Measurements from ENCODE around the gene ACSL1. TPM values are rescaled to one million over a fixed set of nuclear protein-coding genes. Genes with fewer than 3 reads are reported as not detected.
"Not testable (repeated sequence)": the region's sequence is repeated elsewhere in the genome, so short reads cannot be mapped to it uniquely, and the experiment has no call there.

The ACSL1 gene
- polyA plus RNA-seq, 1 donor from 2014 or later, result 30.7 TPM

DNA sequence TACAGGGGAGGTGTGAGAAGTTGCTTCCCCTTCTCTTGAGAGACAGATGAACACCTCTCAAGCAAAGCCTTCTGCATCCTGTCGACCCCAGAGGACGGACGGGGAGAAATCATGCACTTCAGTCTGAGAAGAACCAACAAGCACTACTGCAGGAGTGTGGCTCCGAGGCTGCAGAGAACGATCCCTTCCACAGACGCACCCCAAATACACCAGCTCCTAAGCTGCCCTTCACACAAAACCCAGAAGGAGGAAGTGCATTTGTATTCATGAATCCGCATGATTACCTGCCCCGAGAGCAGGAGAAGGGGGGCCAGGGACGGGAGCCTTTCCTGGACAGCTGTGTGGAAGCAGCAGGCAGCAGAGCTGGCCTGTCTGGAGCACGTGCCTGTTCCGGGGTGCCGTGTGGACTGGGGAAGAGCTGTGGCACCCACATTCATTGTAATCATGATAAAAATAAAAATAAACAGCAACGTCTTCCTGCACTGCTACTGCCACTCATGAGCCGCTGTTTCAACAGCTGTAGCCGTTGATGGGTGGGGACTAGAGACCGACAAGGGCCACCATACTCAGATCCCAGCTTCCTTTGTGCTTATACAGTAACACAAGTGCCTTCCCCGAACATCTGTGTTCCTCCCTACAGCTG is 42.9 kb downstream of the ACSL1 start:
- Histone ChIP-seq H4K20me1 (ENCODE audit: insufficient read depth) (no peaks in the 10 kb centered on the region), H3K27ac (ENCODE audit: low read length) (no peak overlapping the region), H2AFZ (ENCODE audit: low read depth, low read length) (no peak overlapping the region), H3K27me3 (ENCODE audit: insufficient read depth, low read depth, low read length) (no peaks in the 10 kb centered on the region), H3F3A (ENCODE audit: insufficient read depth, low read length, poor library complexity, severe bottlenecking) (no peaks in the 10 kb centered on the region), H3K9me3 (ENCODE audit: low read length) (no peaks in the 10 kb centered on the region), H3K79me2 (replicated peaks; ENCODE audit: insufficient read depth, low read length) (no peaks in the 10 kb centered on the region), H3K4me2 (ENCODE audit: low read length) (no peak overlapping the region), H3K9ac (ENCODE audit: low read length) (no peak overlapping the region), H3K9me2 (ENCODE audit: insufficient read depth, low read length) (no peaks in the 10 kb centered on the region), H3K4me3 (ENCODE audit: low read length) (no peak overlapping the region), H3K36me3 (ENCODE audit: insufficient read depth, low read length) (no peaks in the 10 kb centered on the region)
- no peak for TF ChIP-seq TAF1 (IDR thresholded peaks at IDR 0.05; ENCODE audit: low read depth)
- TF ChIP-seq SMC3 (conservative IDR thresholded peaks at IDR 0.05; ENCODE audit: poor library complexity), result no peak
- TF ChIP-seq POLR2AphosphoS5 (IDR thresholded peaks at IDR 0.05), result no peak
- TF ChIP-seq EZH2 (IDR thresholded peaks at IDR 0.05; ENCODE audit: borderline replicate concordance, insufficient read depth, low read length, poor library complexity, severe bottlenecking), result no peak

DNA sequence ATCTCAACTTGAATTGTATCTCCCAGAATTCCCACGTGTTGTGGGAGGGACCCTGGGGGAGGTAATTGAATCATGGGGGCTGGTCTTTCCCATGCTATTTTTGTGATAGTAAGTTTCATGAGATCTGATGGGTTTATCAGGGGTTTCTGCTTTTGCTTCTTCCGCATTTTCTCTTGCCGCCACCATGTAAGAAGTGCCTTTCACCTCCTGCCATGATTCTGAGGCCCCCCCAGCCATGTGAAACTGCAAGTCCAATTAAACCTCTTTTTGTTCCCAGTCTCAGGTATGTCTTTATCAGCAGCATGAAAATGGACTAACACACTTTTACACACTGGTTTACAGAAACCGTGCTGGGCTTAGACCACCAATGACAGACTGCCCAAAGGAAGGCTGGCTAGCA is 46.6 kb downstream of the ACSL1 start:
- H4K20me1 ChIP-seq (ENCODE audit: insufficient read depth); H3K9ac ChIP-seq (ENCODE audit: low read length); H3K9me3 ChIP-seq (ENCODE audit: low read length); H3K27ac ChIP-seq (ENCODE audit: low read length); H3F3A ChIP-seq (ENCODE audit: insufficient read depth, low read length, poor library complexity, severe bottlenecking); H3K36me3 ChIP-seq (ENCODE audit: insufficient read depth, low read length); H3K79me2 ChIP-seq (replicated peaks; ENCODE audit: insufficient read depth, low read length); H3K9me2 ChIP-seq (ENCODE audit: insufficient read depth, low read length); H3K4me2 ChIP-seq (ENCODE audit: low read length); H3K4me3 ChIP-seq (ENCODE audit: low read length); H3K27me3 ChIP-seq (ENCODE audit: insufficient read depth, low read depth, low read length); H2AFZ ChIP-seq (ENCODE audit: low read depth, low read length): not testable (repeated sequence)

DNA sequence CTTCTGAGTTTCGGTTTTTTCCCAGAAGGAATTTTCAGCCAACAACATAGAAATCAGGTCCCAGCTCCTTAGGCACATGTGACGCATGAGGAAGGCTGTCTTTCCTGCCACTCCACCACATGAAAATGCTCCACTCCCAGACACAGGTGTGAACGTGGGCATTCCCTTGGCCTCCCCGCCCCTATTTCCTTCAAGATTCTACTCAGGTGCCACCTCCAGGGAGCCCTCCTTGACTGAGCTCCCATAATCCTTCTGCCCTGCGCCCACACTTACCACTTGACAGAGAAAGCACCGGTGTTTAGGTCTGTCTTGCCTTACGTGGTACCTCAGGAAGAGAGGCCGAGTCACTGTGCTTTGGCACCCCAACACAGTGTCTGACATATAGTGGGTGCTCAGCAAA is 47.4 kb downstream of the ACSL1 start:
- Histone ChIP-seq H3K4me2 (ENCODE audit: low read length) (no peak overlapping the region), H3K27ac (ENCODE audit: low read length) (no peak overlapping the region), H3K27me3 (ENCODE audit: insufficient read depth, low read depth, low read length) (peaks cover 6% of the 10 kb centered on the region), H3K79me2 (replicated peaks; ENCODE audit: insufficient read depth, low read length) (no peaks in the 10 kb centered on the region), H3K9me3 (ENCODE audit: low read length) (no peaks in the 10 kb centered on the region), H2AFZ (ENCODE audit: low read depth, low read length) (no peak overlapping the region), H3K4me3 (ENCODE audit: low read length) (no peak overlapping the region), H3F3A (ENCODE audit: insufficient read depth, low read length, poor library complexity, severe bottlenecking) (no peaks in the 10 kb centered on the region), H3K36me3 (ENCODE audit: insufficient read depth, low read length) (no peaks in the 10 kb centered on the region), H3K9ac (ENCODE audit: low read length) (no peak overlapping the region), H3K9me2 (ENCODE audit: insufficient read depth, low read length) (no peaks in the 10 kb centered on the region), H4K20me1 (ENCODE audit: insufficient read depth) (no peaks in the 10 kb centered on the region)
- TF ChIP-seq, protein P1, sequence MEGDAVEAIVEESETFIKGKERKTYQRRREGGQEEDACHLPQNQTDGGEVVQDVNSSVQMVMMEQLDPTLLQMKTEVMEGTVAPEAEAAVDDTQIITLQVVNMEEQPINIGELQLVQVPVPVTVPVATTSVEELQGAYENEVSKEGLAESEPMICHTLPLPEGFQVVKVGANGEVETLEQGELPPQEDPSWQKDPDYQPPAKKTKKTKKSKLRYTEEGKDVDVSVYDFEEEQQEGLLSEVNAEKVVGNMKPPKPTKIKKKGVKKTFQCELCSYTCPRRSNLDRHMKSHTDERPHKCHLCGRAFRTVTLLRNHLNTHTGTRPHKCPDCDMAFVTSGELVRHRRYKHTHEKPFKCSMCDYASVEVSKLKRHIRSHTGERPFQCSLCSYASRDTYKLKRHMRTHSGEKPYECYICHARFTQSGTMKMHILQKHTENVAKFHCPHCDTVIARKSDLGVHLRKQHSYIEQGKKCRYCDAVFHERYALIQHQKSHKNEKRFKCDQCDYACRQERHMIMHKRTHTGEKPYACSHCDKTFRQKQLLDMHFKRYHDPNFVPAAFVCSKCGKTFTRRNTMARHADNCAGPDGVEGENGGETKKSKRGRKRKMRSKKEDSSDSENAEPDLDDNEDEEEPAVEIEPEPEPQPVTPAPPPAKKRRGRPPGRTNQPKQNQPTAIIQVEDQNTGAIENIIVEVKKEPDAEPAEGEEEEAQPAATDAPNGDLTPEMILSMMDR (IDR thresholded peaks at IDR 0.05; ENCODE audit: poor library complexity, severe bottlenecking), result no peak
- TF ChIP-seq EP300 (conservative IDR thresholded peaks at IDR 0.05; ENCODE audit: poor library complexity, severe bottlenecking), result no peak
- no peak for TF ChIP-seq SMC3 (conservative IDR thresholded peaks at IDR 0.05; ENCODE audit: poor library complexity)
- TF ChIP-seq, protein P2, sequence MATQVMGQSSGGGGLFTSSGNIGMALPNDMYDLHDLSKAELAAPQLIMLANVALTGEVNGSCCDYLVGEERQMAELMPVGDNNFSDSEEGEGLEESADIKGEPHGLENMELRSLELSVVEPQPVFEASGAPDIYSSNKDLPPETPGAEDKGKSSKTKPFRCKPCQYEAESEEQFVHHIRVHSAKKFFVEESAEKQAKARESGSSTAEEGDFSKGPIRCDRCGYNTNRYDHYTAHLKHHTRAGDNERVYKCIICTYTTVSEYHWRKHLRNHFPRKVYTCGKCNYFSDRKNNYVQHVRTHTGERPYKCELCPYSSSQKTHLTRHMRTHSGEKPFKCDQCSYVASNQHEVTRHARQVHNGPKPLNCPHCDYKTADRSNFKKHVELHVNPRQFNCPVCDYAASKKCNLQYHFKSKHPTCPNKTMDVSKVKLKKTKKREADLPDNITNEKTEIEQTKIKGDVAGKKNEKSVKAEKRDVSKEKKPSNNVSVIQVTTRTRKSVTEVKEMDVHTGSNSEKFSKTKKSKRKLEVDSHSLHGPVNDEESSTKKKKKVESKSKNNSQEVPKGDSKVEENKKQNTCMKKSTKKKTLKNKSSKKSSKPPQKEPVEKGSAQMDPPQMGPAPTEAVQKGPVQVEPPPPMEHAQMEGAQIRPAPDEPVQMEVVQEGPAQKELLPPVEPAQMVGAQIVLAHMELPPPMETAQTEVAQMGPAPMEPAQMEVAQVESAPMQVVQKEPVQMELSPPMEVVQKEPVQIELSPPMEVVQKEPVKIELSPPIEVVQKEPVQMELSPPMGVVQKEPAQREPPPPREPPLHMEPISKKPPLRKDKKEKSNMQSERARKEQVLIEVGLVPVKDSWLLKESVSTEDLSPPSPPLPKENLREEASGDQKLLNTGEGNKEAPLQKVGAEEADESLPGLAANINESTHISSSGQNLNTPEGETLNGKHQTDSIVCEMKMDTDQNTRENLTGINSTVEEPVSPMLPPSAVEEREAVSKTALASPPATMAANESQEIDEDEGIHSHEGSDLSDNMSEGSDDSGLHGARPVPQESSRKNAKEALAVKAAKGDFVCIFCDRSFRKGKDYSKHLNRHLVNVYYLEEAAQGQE (IDR thresholded peaks at IDR 0.05; ENCODE audit: borderline replicate concordance), result no peak
- no peak for TF ChIP-seq MXI1 (conservative IDR thresholded peaks at IDR 0.05; ENCODE audit: poor library complexity, severe bottlenecking)
- no peak for TF ChIP-seq EZH2 (IDR thresholded peaks at IDR 0.05; ENCODE audit: borderline replicate concordance, insufficient read depth, low read length, poor library complexity, severe bottlenecking)
- TF ChIP-seq RAD21 (conservative IDR thresholded peaks at IDR 0.05), result no peak
- TF ChIP-seq TAF1 (IDR thresholded peaks at IDR 0.05; ENCODE audit: low read depth), result no peak
- no peak for TF ChIP-seq POLR2AphosphoS5 (IDR thresholded peaks at IDR 0.05)
